Mesenchymal stem cell (in vitro differentiated cells and primary cell): ENCODE measurements around the gene AGAP6. TPM values are rescaled to one million over a fixed set of nuclear protein-coding genes. Genes with fewer than 3 reads are reported as not detected.
"Not testable (repeated sequence)": the region's sequence is repeated elsewhere in the genome, so short reads cannot be mapped to it uniquely, and the experiment has no call there.

Source experiments
- DNase-seq: peaks from one replicate; pipeline ENCODE4 v3.0.0-alpha.2; 2013
- H2AFZ ChIP-seq: one replicate; pipeline ENCODE4 v1.6.1; 2013; ENCODE audit warnings: low read depth, mild to moderate bottlenecking, control low read depth, inconsistent platforms, low read length, moderate library complexity
- H2AK5ac ChIP-seq: 2 replicates; pipeline ENCODE4 v1.6.1; 2013; ENCODE audit warnings: low read length, moderate library complexity, mild to moderate bottlenecking, inconsistent platforms; ENCODE audit not compliant: severe bottlenecking
- H2BK120ac ChIP-seq: one replicate; pipeline ENCODE4 v1.6.1; 2013; ENCODE audit warnings: low read depth, mild to moderate bottlenecking, inconsistent platforms, low read length, moderate library complexity
- H2BK12ac ChIP-seq, 2 experiments: one replicate each; pipeline ENCODE4 v1.6.1; 2013; ENCODE audit warnings: inconsistent platforms in 2 of 2, low read length in 2 of 2, mild to moderate bottlenecking in 2 of 2, moderate library complexity in 2 of 2, control low read depth in 1 of 2
- H2BK15ac ChIP-seq: one replicate; pipeline ENCODE4 v1.6.1; 2013; ENCODE audit warnings: mild to moderate bottlenecking, low read depth, inconsistent platforms; ENCODE audit not compliant: poor library complexity, severe bottlenecking
- H2BK5ac ChIP-seq: 2 replicates; pipeline ENCODE4 v1.6.1; 2013; ENCODE audit warnings: low read depth, mild to moderate bottlenecking, low read length, control low read depth, inconsistent platforms; ENCODE audit not compliant: poor library complexity, severe bottlenecking
- H3K14ac ChIP-seq, 2 experiments: one replicate each; pipeline ENCODE4 v1.6.1; 2013; ENCODE audit warnings: inconsistent platforms in 2 of 2, low read length in 2 of 2, control low read depth in 1 of 2, mild to moderate bottlenecking in 1 of 2, moderate library complexity in 1 of 2
- H3K18ac ChIP-seq, 2 experiments: one replicate each; pipeline ENCODE4 v1.6.1; 2013; ENCODE audit warnings: inconsistent platforms in 2 of 2, low read length in 2 of 2, control low read depth in 1 of 2, low read depth in 1 of 2, mild to moderate bottlenecking in 1 of 2
- H3K23ac ChIP-seq, 2 experiments: one replicate each; pipeline ENCODE4 v1.6.1; 2013; ENCODE audit warnings: inconsistent platforms in 2 of 2, low read length in 2 of 2, mild to moderate bottlenecking in 2 of 2, moderate library complexity in 2 of 2, control low read depth in 1 of 2
- H3K27ac ChIP-seq: 2 replicates; pipeline ENCODE4 v1.5.1; 2013; ENCODE audit warnings: mild to moderate bottlenecking, moderate library complexity, low read length, control low read depth, inconsistent platforms; ENCODE audit not compliant: poor library complexity, severe bottlenecking
- H3K27me3 ChIP-seq, 2 experiments: 2 replicates each; pipeline versions ENCODE4 v1.6.1 to v1.7.0; 2013; ENCODE audit warnings: low read length in 2 of 2, mild to moderate bottlenecking in 2 of 2, moderate library complexity in 2 of 2, control low read depth in 1 of 2, inconsistent platforms in 1 of 2; ENCODE audit not compliant: control insufficient read depth in 1 of 2, insufficient read depth in 1 of 2
- H3K36me3 ChIP-seq, 2 experiments: 2 replicates each; pipeline versions ENCODE4 v1.6.1 to v1.7.0; 2013; ENCODE audit warnings: low read length in 2 of 2, control low read depth in 1 of 2, inconsistent platforms in 1 of 2, low read depth in 1 of 2, mild to moderate bottlenecking in 1 of 2; ENCODE audit not compliant: insufficient read depth in 2 of 2, control insufficient read depth in 1 of 2
- H3K4ac ChIP-seq, 2 experiments: one replicate each; pipeline ENCODE4 v1.6.1; 2013; ENCODE audit warnings: inconsistent platforms in 2 of 2, low read length in 2 of 2, mild to moderate bottlenecking in 2 of 2, moderate library complexity in 2 of 2, control low read depth in 1 of 2, low read depth in 1 of 2
- H3K4me1 ChIP-seq: 2 replicates; pipeline ENCODE4 v1.6.1; 2013; ENCODE audit warnings: low read depth, low read length, control low read depth; ENCODE audit not compliant: control insufficient read depth, insufficient read depth
- H3K4me2 ChIP-seq: 2 replicates; pipeline ENCODE4 v1.6.1; 2013; ENCODE audit warnings: low read length, mild to moderate bottlenecking, inconsistent platforms; ENCODE audit not compliant: poor library complexity, severe bottlenecking
- H3K4me3 ChIP-seq, 2 experiments: 2 replicates each; pipeline versions ENCODE4 v1.5.1 to v1.7.0; 2013; ENCODE audit warnings: low read length in 2 of 2, mild to moderate bottlenecking in 2 of 2, control low read depth in 1 of 2, low read depth in 1 of 2; ENCODE audit not compliant: insufficient read depth in 1 of 2
- H3K79me1 ChIP-seq: replicated peaks from 2 replicates; pipeline ENCODE4 v1.6.1; 2013; ENCODE audit warnings: mild to moderate bottlenecking, control low read depth, low read length, inconsistent platforms; ENCODE audit not compliant: poor library complexity, severe bottlenecking
- H3K9ac ChIP-seq: 2 replicates; pipeline ENCODE4 v1.7.0; 2013; ENCODE audit warnings: mild to moderate bottlenecking, low read length, moderate library complexity
- H3K9me3 ChIP-seq: 2 replicates; pipeline ENCODE4 v1.7.0; 2013; ENCODE audit warnings: mild to moderate bottlenecking, low read length; ENCODE audit not compliant: control insufficient read depth
- H4K8ac ChIP-seq: one replicate; pipeline ENCODE4 v1.6.1; 2013; ENCODE audit warnings: inconsistent platforms, mild to moderate bottlenecking, low read length, moderate library complexity
- H4K91ac ChIP-seq: one replicate; pipeline ENCODE4 v1.6.1; 2013; ENCODE audit warnings: mild to moderate bottlenecking, low read length, inconsistent platforms
- WGBS: methylation state at CpG from one replicate; pipeline ENCODE4 v1.1.7; 2013; ENCODE audit warnings: mixed read lengths; 5-methylcytosine and 5-hydroxymethylcytosine counted together
- small RNA-seq: library from polyadenylated mRNA; stranded (forward); fragments of <200 nt; extraction: miRNeasy Mini kit (QIAGEN cat#:217004); gene quantifications from one replicate; pipeline ENCODE3, GENCODE V24; 2013; ENCODE audit warnings: low read depth

The AGAP6 gene

GRCh38 chr10:50056654-50057053 is 68.4 kb downstream of the AGAP6 start:
- H3K27me3 ChIP-seq, H3K9me3 ChIP-seq, H2BK5ac ChIP-seq, H3K4ac ChIP-seq, H3K18ac ChIP-seq, H3K4me2 ChIP-seq, H3K36me3 ChIP-seq, H2BK12ac ChIP-seq, H2AK5ac ChIP-seq, DNase-seq, H3K23ac ChIP-seq, H3K9ac ChIP-seq, H2AFZ ChIP-seq, H3K27ac ChIP-seq, H4K91ac ChIP-seq, H4K8ac ChIP-seq, H3K4me1 ChIP-seq, H3K4me3 ChIP-seq, H3K14ac ChIP-seq, H2BK120ac ChIP-seq, H2BK15ac ChIP-seq, H3K79me1 ChIP-seq: not testable (repeated sequence)
- 94% methylated on average over 4 of the region's 8 CpGs for WGBS

GRCh38 chr10:50058727-50059126 is 70.5 kb downstream of the AGAP6 start:
- H3K4me1 ChIP-seq, H2BK15ac ChIP-seq, H2BK5ac ChIP-seq, H3K27ac ChIP-seq, DNase-seq, H2BK120ac ChIP-seq, H2AK5ac ChIP-seq, H2AFZ ChIP-seq, H3K79me1 ChIP-seq, H3K18ac ChIP-seq, H4K91ac ChIP-seq, H2BK12ac ChIP-seq, H3K9ac ChIP-seq, H3K4me2 ChIP-seq, H3K27me3 ChIP-seq, H3K36me3 ChIP-seq, H3K23ac ChIP-seq, H3K4me3 ChIP-seq, H3K14ac ChIP-seq, H3K9me3 ChIP-seq, H4K8ac ChIP-seq, H3K4ac ChIP-seq: not testable (repeated sequence)
- no CpG with 5 or more reads among the region's 1 CpG for WGBS

GRCh38 chr10:50059946-50060345 is 71.7 kb downstream of the AGAP6 start:
- WGBS: 70% methylated on average over 6 of the region's 10 CpGs
- H2AFZ ChIP-seq, H3K4me1 ChIP-seq: not testable (repeated sequence)

More at GRCh38 chr10:50059946-50060345, 71.7 kb downstream of the AGAP6 start:
- not testable (repeated sequence) for H4K8ac ChIP-seq, H3K27me3 ChIP-seq, H3K18ac ChIP-seq, H3K4ac ChIP-seq, H3K79me1 ChIP-seq, H3K36me3 ChIP-seq, H4K91ac ChIP-seq, H2BK12ac ChIP-seq, H3K14ac ChIP-seq, H2BK120ac ChIP-seq, H2BK5ac ChIP-seq, H3K9me3 ChIP-seq, DNase-seq, H3K4me2 ChIP-seq, H3K23ac ChIP-seq, H3K27ac ChIP-seq, H3K4me3 ChIP-seq, H2BK15ac ChIP-seq, H3K9ac ChIP-seq, H2AK5ac ChIP-seq

Small RNAs within 50 kb of the gene (small RNA-seq; reads per million reads assigned to genes)
- gene RNA5SP317 (not detected), gene SNORA74C-2 (not detected)
